ENCODE data around the gene OR2A7.
"Not testable (repeated sequence)": the region's sequence is repeated elsewhere in the genome, so short reads cannot be mapped to it uniquely, and the experiment has no call there.

Gene OR2A7

DNA sequence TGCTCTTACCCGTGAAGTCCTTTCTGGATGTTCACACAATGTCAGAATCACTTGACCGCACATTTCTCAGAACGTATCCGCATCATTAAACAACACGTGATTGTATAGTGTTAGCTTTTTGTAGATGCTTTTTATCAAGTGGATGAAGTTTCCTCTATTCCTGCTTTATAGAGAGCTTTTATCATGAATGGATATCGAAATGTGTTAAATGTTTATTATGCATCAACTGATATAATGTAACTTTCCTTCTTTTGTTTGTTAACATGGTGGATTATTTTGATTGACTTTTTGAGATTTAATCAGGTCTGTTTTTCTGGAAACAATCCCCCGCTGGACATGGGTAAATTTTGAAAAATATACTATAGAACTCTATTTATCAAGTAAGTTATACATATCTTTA is at the start of gene OR2A7:
Gene OR2A7 (minus strand): TSS at position 101 of the 400 bp plus-strand sequence. CDS start 5,164 bp downstream, outside the sequence.
- not testable (repeated sequence) for DNase-seq (ENCODE audit: low read depth in 1 of 2, low spot score in 1 of 2)

GRCh38 chr7:144311872-144312469 is 47.4 kb upstream of the OR2A7 start, which contains the start of gene OR2A1:
TSS of gene OR2A1 (plus strand) at chr7:144312419. CDS start at chr7:144318125, 5,706 bp downstream.
- not testable (repeated sequence) for DNase-seq (ENCODE audit: low read depth in 1 of 2, low spot score in 1 of 2)

GRCh38 chr7:144311218-144311617 is 46.6 kb upstream of the OR2A7 start:
- DNase-seq (ENCODE audit: low read depth in 1 of 2, low spot score in 1 of 2): not testable (repeated sequence)

- not testable (repeated sequence) for DNase-seq (ENCODE audit: low read depth in 1 of 2, low spot score in 1 of 2)
Measured at GRCh38 chr7:144309702-144310101, 45.1 kb upstream of the OR2A7 start.

DNA sequence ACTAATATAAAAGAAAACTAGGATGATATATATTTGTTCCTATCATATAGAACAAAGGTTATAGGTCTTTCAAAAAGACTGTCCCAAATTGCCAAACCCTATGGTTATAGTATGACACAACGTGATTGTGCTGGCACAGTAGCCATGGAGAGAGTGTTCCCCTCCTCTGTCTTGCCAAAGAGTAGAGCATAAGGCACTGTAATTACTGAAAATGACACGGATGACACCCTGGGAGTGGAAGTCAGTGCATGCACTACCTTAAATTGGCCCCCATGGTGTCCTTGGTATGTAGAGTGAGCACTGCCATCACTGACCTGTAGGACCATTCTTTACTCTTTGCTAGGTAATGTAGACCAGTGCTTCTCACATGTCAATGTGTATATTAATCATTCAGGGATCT is 40.6 kb upstream of the OR2A7 start:
- not testable (repeated sequence) for DNase-seq (ENCODE audit: low read depth in 1 of 2, low spot score in 1 of 2)

- not testable (repeated sequence) for DNase-seq (ENCODE audit: low read depth in 1 of 2, low spot score in 1 of 2)
Measured at GRCh38 chr7:144303607-144304006, 39.0 kb upstream of the OR2A7 start.

DNA sequence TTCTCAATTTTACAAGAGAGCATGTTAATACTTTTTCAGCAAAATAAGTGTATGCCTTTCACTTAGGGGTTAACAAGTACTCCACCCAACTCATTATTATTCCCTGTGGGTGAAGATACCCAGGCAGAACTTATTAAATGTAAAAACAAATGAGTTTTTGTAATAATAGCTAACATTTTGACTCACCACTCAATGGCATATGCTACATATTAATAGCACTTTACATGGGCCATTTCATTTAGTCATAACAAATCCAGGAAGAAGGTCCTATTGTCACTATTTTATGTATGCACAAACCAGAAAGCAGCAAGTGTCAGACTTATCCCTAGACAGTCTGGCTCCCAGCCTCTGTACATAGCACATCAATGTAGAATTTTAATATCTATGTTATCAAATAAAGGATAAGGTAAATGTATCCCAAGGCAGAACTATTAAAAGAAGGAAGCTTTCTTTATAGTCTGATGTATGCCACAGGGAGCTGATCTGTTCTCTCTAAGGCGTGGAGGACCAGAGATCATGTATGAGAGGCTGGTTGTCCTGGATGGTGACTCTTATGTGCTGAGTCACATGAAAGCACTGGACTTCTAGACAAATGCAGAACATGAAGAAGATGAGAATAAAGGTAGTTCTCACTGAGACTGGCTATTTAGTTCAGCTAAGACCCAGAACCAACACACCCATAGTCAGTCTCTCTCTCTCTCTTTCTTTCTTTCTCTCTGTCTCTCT is 38.1 kb upstream of the OR2A7 start:
- DNase-seq (ENCODE audit: low read depth in 1 of 2, low spot score in 1 of 2): not testable (repeated sequence)

DNA sequence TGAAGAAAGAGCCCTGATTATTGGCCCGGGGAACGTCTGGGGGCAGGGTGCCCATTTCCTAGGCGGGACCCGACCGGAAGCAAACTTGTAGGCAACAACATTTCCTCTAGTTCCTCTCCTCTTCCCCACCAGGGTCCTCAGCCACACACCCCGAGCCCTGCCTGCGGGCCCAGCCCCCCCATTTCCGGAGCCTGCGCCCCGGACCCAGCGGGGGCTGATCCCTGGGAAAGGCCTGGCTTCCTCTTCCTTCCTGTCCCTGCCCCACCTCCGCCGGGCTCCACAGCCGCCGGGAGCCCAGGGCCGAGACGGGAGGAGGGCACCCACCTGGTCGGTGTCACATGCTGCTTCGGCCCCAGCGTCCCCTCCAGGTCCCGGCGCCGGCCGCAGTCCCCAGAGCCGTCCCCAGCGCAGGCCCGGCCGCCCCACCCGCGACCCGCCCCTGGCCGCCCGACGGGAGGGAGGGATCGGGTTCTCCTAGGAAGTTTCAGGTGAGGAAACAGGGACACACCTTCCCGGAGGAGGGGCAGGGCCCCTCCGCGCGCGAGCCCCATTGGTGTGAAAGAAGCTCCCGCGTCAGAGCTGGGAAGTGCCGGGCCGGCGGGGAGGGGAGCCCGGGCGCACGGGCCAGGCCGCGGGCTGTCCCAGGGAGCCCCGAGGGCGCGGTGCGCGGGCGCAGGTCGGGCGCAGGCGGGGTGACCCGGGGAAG is 29.4 kb upstream of the OR2A7 start:
- DNase-seq (ENCODE audit: low read depth in 1 of 2, low spot score in 1 of 2): not testable (repeated sequence)

GRCh38 chr7:144292384-144293161 is 28.0 kb upstream of the OR2A7 start:
- not testable (repeated sequence) for DNase-seq (ENCODE audit: low read depth in 1 of 2, low spot score in 1 of 2)

- not testable (repeated sequence) for DNase-seq (ENCODE audit: low read depth in 1 of 2, low spot score in 1 of 2)
Measured at GRCh38 chr7:144291607-144292006, 27.0 kb upstream of the OR2A7 start.

GRCh38 chr7:144287171-144287784 is 22.7 kb upstream of the OR2A7 start:
- not testable (repeated sequence) for DNase-seq (ENCODE audit: low read depth in 1 of 2, low spot score in 1 of 2)

- not testable (repeated sequence) for DNase-seq (ENCODE audit: low read depth in 1 of 2, low spot score in 1 of 2)
Measured at GRCh38 chr7:144283716-144284115, 19.1 kb upstream of the OR2A7 start.

GRCh38 chr7:144282490-144282889 is 17.9 kb upstream of the OR2A7 start:
- DNase-seq (ENCODE audit: low read depth in 1 of 2, low spot score in 1 of 2): not testable (repeated sequence)

- not testable (repeated sequence) for DNase-seq (ENCODE audit: low read depth in 1 of 2, low spot score in 1 of 2)
Measured at GRCh38 chr7:144281981-144282380, 17.4 kb upstream of the OR2A7 start.

DNA sequence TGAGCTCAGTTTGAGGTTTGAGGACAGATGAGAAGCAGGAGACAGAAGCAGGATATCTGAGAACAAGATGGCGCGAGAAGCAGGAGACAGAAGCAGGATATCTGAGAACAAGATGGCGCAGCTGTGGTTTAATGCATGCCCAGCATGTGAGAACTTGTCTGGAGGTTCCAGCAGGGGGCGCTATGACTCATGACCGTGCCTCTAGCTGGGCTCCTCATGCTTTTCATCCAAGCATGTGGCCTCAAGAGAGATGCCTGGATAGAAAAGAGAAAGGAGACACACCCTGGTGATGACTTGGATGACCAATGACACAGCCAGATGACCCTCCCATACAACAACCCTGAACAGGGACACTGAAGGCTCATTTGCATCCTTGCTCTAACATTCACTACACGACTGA is 15.4 kb upstream of the OR2A7 start:
- not testable (repeated sequence) for DNase-seq (ENCODE audit: low read depth in 1 of 2, low spot score in 1 of 2)

- not testable (repeated sequence) for DNase-seq (ENCODE audit: low read depth in 1 of 2, low spot score in 1 of 2)
Measured at GRCh38 chr7:144275281-144275680, 10.7 kb upstream of the OR2A7 start.

- DNase-seq (ENCODE audit: low read depth in 1 of 2, low spot score in 1 of 2): not testable (repeated sequence)
Measured at GRCh38 chr7:144269188-144269587, 4.6 kb upstream of the OR2A7 start, which contains the start of gene CTAGE8. TSS of gene CTAGE8 (minus strand) at chr7:144269288. CDS start at chr7:144269250, 38 bp downstream.

GRCh38 chr7:144262128-144262527 is 2.5 kb downstream of the OR2A7 start:
- not testable (repeated sequence) for DNase-seq (ENCODE audit: low read depth in 1 of 2, low spot score in 1 of 2)

DNA sequence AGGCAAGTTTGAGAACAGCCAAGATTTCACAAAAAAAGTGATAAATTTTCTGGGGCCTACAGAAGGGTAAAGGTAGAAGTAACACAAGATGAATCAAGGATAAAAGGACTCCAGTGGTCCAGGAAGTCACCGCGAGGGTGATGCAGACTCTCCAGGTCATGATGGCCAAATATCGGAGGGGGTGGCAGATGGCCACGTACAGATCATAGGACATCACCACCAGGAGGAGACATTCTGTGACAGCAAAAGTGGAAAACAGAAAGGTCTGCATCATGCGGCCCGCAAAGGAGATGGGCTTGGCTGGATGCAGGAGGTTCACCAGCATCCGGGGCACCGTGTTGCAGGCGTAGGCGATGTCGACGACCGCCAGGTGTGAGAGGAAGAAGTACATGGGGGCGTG is 5.5 kb downstream of the OR2A7 start:
- DNase-seq (ENCODE audit: low read depth in 1 of 2, low spot score in 1 of 2): not testable (repeated sequence)

GRCh38 chr7:144256112-144256511 is 8.5 kb downstream of the OR2A7 start:
- DNase-seq (ENCODE audit: low read depth in 1 of 2, low spot score in 1 of 2): no peak

Data from stimulated activated CD4-positive, alpha-beta T cell treated with anti-CD3 and anti-CD28 coated beads, Interleukin-15, amount 100 ng/mL, for 1 hour (primary cell).